HEK293 (cell line): ENCODE measurements around the gene SARM1.

ENCODE experiments used
- CTCF ChIP-seq: fragments of 450-650 bp; formaldehyde crosslinking; IDR thresholded peaks from 2 replicates; pipeline ENCODE4 v1.5.1; 2016; ENCODE audit warnings: missing biosample characterization, missing genetic modification characterization
- ZNF664 ChIP-seq: fragments of 450-650 bp; formaldehyde crosslinking; IDR thresholded peaks from 2 replicates; pipeline ENCODE4 v1.5.1; 2016; ENCODE audit warnings: missing biosample characterization, missing genetic modification characterization
- ZNF776 ChIP-seq: fragments of 450-650 bp; formaldehyde crosslinking; IDR thresholded peaks from 2 replicates; pipeline ENCODE4 v1.5.0; 2017; ENCODE audit warnings: missing biosample characterization, missing genetic modification characterization, borderline replicate concordance
- ZNF777 ChIP-seq: fragments of 450-650 bp; formaldehyde crosslinking; IDR thresholded peaks from 2 replicates; pipeline ENCODE4 v1.5.1; 2017; ENCODE audit warnings: missing biosample characterization, missing genetic modification characterization, borderline replicate concordance

- TF ChIP-seq CTCF (tag by site-specific recombination) = no peak
- TF ChIP-seq ZNF664 (tag by site-specific recombination) = no peak
- no peak for TF ChIP-seq ZNF777 (tag by site-specific recombination)
- no peak for TF ChIP-seq ZNF776
Measured at GRCh38 chr17:28357901-28358197, 13.6 kb upstream of the SARM1 start.
